Measurements from ENCODE around the gene KLF11. TPM values are rescaled to one million over a fixed set of nuclear protein-coding genes. Genes with fewer than 3 reads are reported as not detected.
A peak's percentile ranks its signal among the peaks of the same experiment; 100 is the strongest.
"Not testable (repeated sequence)": the region's sequence is repeated elsewhere in the genome, so short reads cannot be mapped to it uniquely, and the experiment has no call there.

KLF11 gene
- total RNA-seq, 1 donor, result 8.3 TPM

GRCh38 chr2:10030311-10030736 is 13.0 kb upstream of the KLF11 start:
- no peaks in the 10 kb centered on the region for H3K9me3 ChIP-seq (ENCODE audit: low read depth, low read length)
- no peak overlapping the region for H3K4me2 ChIP-seq (ENCODE audit: insufficient read depth, low read length)
- peaks cover 3% of the 10 kb centered on the region for H3K27me3 ChIP-seq (ENCODE audit: insufficient read depth, low read length)
- H3K4me1 ChIP-seq (ENCODE audit: insufficient read depth, low read length), result no peaks in the 10 kb centered on the region
- no peaks in the 10 kb centered on the region for H3K79me2 ChIP-seq (ENCODE audit: insufficient read depth, low read length)
- TF ChIP-seq CTCF (IDR thresholded peaks at IDR 0.05; ENCODE audit: extremely low read depth, low read depth, low read length), result no peak
- DNase-seq (ENCODE audit: insufficient read length, low spot score, missing footprints), result peak; percentile 61
- no peak overlapping the region for H2AFZ ChIP-seq (ENCODE audit: low read length)
- H3K36me3 ChIP-seq (ENCODE audit: insufficient read depth, low read length), result no peaks in the 10 kb centered on the region
- H3K27ac ChIP-seq (ENCODE audit: low read depth, low read length), result no peak overlapping the region
- H3K4me3 ChIP-seq (ENCODE audit: insufficient read depth, low read length), result no peak overlapping the region
- H4K20me1 ChIP-seq (ENCODE audit: insufficient read depth, low read length), result no peaks in the 10 kb centered on the region

- not testable (repeated sequence) for H3K4me3 ChIP-seq (ENCODE audit: insufficient read depth, low read length); H3K4me1 ChIP-seq (ENCODE audit: insufficient read depth, low read length); H3K79me2 ChIP-seq (ENCODE audit: insufficient read depth, low read length); H2AFZ ChIP-seq (ENCODE audit: low read length); H3K9me3 ChIP-seq (ENCODE audit: low read depth, low read length); H3K4me2 ChIP-seq (ENCODE audit: insufficient read depth, low read length); H3K36me3 ChIP-seq (ENCODE audit: insufficient read depth, low read length); DNase-seq (ENCODE audit: insufficient read length, low spot score, missing footprints); H3K27me3 ChIP-seq (ENCODE audit: insufficient read depth, low read length); H3K27ac ChIP-seq (ENCODE audit: low read depth, low read length); H4K20me1 ChIP-seq (ENCODE audit: insufficient read depth, low read length)
Measured at GRCh38 chr2:10030798-10031197, 12.6 kb upstream of the KLF11 start.

- DNase-seq (ENCODE audit: insufficient read length, low spot score, missing footprints), result peak; percentile 23
- Histone ChIP-seq H3K27ac (ENCODE audit: low read depth, low read length) (no peak overlapping the region), H4K20me1 (ENCODE audit: insufficient read depth, low read length) (no peaks in the 10 kb centered on the region), H3K27me3 (ENCODE audit: insufficient read depth, low read length) (peaks cover 3% of the 10 kb centered on the region), H2AFZ (ENCODE audit: low read length) (no peak overlapping the region), H3K79me2 (ENCODE audit: insufficient read depth, low read length) (no peaks in the 10 kb centered on the region), H3K4me1 (ENCODE audit: insufficient read depth, low read length) (peaks cover 16% of the 10 kb centered on the region), H3K36me3 (ENCODE audit: insufficient read depth, low read length) (no peaks in the 10 kb centered on the region), H3K9me3 (ENCODE audit: low read depth, low read length) (no peaks in the 10 kb centered on the region), H3K4me3 (ENCODE audit: insufficient read depth, low read length) (no peak overlapping the region), H3K4me2 (ENCODE audit: insufficient read depth, low read length) (no peak overlapping the region)
- no peak for TF ChIP-seq CTCF (IDR thresholded peaks at IDR 0.05; ENCODE audit: extremely low read depth, low read depth, low read length)
Measured at GRCh38 chr2:10031886-10032745, 11.2 kb upstream of the KLF11 start.

- Histone ChIP-seq H3K79me2 (ENCODE audit: insufficient read depth, low read length) (no peaks in the 10 kb centered on the region), H3K27ac (ENCODE audit: low read depth, low read length) (no peak overlapping the region), H4K20me1 (ENCODE audit: insufficient read depth, low read length) (no peaks in the 10 kb centered on the region), H3K36me3 (ENCODE audit: insufficient read depth, low read length) (no peaks in the 10 kb centered on the region), H3K4me1 (ENCODE audit: insufficient read depth, low read length) (peaks cover 23% of the 10 kb centered on the region), H3K9me3 (ENCODE audit: low read depth, low read length) (no peaks in the 10 kb centered on the region), H3K27me3 (ENCODE audit: insufficient read depth, low read length) (peaks cover 3% of the 10 kb centered on the region), H2AFZ (ENCODE audit: low read length) (no peak overlapping the region), H3K4me3 (ENCODE audit: insufficient read depth, low read length) (no peak overlapping the region), H3K4me2 (ENCODE audit: insufficient read depth, low read length) (no peak overlapping the region)
- TF ChIP-seq CTCF (IDR thresholded peaks at IDR 0.05; ENCODE audit: extremely low read depth, low read depth, low read length), result no peak
- peak; percentile 19 for DNase-seq (ENCODE audit: insufficient read length, low spot score, missing footprints)
Measured at GRCh38 chr2:10032746-10033105, 10.6 kb upstream of the KLF11 start.

All from osteoblast (primary cell).